Measurements from ENCODE around the gene GFM1. TPM values are rescaled to one million over a fixed set of nuclear protein-coding genes. Genes with fewer than 3 reads are reported as not detected.
A peak's percentile ranks its signal among the peaks of the same experiment; 100 is the strongest.

Gene GFM1
- polyA plus RNA-seq, 1 donor (not counting 4 experiments of a cell fraction or from before 2014, with no cell fraction given) = 35.9 TPM

DNA sequence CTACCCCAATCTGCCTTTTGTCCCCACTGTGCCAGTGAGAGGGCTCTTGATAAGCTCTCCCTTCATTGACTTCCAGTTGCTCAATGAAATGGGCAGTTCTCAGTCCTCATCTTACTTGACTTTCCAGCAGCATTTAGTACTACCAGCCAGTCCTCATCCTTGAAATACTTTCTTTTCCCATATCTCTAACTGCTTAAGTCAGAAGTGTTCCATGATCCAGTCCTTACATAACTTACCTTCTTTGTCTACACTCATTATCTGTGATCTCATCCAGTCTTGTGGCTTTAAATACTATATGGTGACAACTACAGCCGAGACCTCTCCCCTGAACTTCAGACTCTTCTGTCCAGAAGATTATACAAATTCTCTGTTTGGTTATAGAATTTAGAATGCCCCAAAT is 59.2 kb downstream of the GFM1 start:
- Histone ChIP-seq H3K9me1 (ENCODE audit: control insufficient read depth, extremely low read depth, insufficient read depth, low read length) (no peaks in the 10 kb centered on the region), H3K79me2 (ENCODE audit: control insufficient read depth, insufficient read depth, low read length) (no peaks in the 10 kb centered on the region), H3K9me3 (ENCODE audit: control insufficient read depth, low read depth, low read length) (no peaks in the 10 kb centered on the region), H4K20me1 (ENCODE audit: control insufficient read depth, extremely low read depth, insufficient read depth, low read length) (no peaks in the 10 kb centered on the region), H3K27ac (ENCODE audit: control insufficient read depth, insufficient read depth, low read length) (no peak overlapping the region), H3K9ac (ENCODE audit: control insufficient read depth, extremely low read depth, insufficient read depth, low read length) (no peak overlapping the region), H3K4me3 (ENCODE audit: control insufficient read depth in 2 of 3, extremely low read depth in 1 of 3, insufficient read depth in 2 of 3, low read depth in 1 of 3, low read length in 3 of 3) (no peak overlapping the region), H3K4me2 (ENCODE audit: control insufficient read depth, extremely low read depth, insufficient read depth, low read depth, low read length) (no peak overlapping the region), H2AFZ (ENCODE audit: control insufficient read depth, low read length) (no peak overlapping the region), H3K36me3 (ENCODE audit: control insufficient read depth in 2 of 2, extremely low read depth in 1 of 2, insufficient read depth in 2 of 2, low read length in 2 of 2) (peaks cover 1 to 4% of the 10 kb centered on the region in 2 experiments), H3K27me3 (ENCODE audit: control insufficient read depth, extremely low read depth, insufficient read depth, low read length) (no peaks in the 10 kb centered on the region), H3K4me1 (ENCODE audit: control insufficient read depth, extremely low read depth, insufficient read depth, low read length) (no peaks in the 10 kb centered on the region)
- no peak for FAIRE-seq
- no peak for DNase-seq (ENCODE audit: low read depth, low spot score)
- dilution Hi-C loops (cut with MboI; ENCODE audit: extremely low pct_ligation_motif_present, low sequenced_read_pairs) = no loop called here
- no peak for TF ChIP-seq EZH2 (IDR thresholded peaks at IDR 0.05; ENCODE audit: low read length)
- TF ChIP-seq, protein P1, sequence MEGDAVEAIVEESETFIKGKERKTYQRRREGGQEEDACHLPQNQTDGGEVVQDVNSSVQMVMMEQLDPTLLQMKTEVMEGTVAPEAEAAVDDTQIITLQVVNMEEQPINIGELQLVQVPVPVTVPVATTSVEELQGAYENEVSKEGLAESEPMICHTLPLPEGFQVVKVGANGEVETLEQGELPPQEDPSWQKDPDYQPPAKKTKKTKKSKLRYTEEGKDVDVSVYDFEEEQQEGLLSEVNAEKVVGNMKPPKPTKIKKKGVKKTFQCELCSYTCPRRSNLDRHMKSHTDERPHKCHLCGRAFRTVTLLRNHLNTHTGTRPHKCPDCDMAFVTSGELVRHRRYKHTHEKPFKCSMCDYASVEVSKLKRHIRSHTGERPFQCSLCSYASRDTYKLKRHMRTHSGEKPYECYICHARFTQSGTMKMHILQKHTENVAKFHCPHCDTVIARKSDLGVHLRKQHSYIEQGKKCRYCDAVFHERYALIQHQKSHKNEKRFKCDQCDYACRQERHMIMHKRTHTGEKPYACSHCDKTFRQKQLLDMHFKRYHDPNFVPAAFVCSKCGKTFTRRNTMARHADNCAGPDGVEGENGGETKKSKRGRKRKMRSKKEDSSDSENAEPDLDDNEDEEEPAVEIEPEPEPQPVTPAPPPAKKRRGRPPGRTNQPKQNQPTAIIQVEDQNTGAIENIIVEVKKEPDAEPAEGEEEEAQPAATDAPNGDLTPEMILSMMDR (optimal IDR thresholded peaks at IDR 0.05 in 1 of 3, IDR thresholded peaks at IDR 0.05 in 1 of 3, conservative IDR thresholded peaks at IDR 0.05 in 1 of 3; ENCODE audit: extremely low read depth in 1 of 3, insufficient read depth in 2 of 3, low read length in 3 of 3) = no peak

DNA sequence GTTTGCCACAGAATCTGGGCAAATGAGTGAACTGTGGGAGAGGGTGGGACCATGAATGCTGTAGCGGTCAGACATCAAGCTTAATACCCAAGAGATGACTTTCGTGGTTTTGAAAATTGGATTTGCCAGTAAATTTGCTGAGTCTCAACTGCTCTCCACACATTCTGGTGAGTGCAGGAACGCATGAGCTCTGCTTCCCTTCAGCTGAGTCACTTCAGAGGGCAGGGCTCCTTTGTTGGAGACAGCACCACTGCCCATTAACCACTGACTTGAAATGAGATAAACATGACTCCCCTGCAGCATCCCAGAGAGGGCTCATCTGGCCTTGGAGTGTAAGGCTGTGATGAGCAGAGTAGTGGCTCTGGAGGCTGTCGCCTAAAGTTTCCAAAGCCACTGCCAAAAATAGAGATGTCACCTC is 65.3 kb downstream of the GFM1 start:
- H3K4me1 ChIP-seq (ENCODE audit: control insufficient read depth, extremely low read depth, insufficient read depth, low read length) = peaks cover 22% of the 10 kb centered on the region
- TF ChIP-seq, protein P1 (optimal IDR thresholded peaks at IDR 0.05 in 1 of 3, IDR thresholded peaks at IDR 0.05 in 1 of 3, conservative IDR thresholded peaks at IDR 0.05 in 1 of 3; ENCODE audit: extremely low read depth in 1 of 3, insufficient read depth in 2 of 3, low read length in 3 of 3) = no peak
- TF ChIP-seq EZH2 (IDR thresholded peaks at IDR 0.05; ENCODE audit: low read length) = no peak
- no peak overlapping the region for H2AFZ ChIP-seq (ENCODE audit: control insufficient read depth, low read length)
- H3K79me2 ChIP-seq (ENCODE audit: control insufficient read depth, insufficient read depth, low read length) = no peaks in the 10 kb centered on the region
- H3K27ac ChIP-seq (ENCODE audit: control insufficient read depth, insufficient read depth, low read length) = peak overlapping the region; percentile 4
- no peak overlapping the region for H3K4me3 ChIP-seq (ENCODE audit: control insufficient read depth in 2 of 3, extremely low read depth in 1 of 3, insufficient read depth in 2 of 3, low read depth in 1 of 3, low read length in 3 of 3)
- no peaks in the 10 kb centered on the region for H3K9me3 ChIP-seq (ENCODE audit: control insufficient read depth, low read depth, low read length)
- H3K9ac ChIP-seq (ENCODE audit: control insufficient read depth, extremely low read depth, insufficient read depth, low read length) = no peak overlapping the region
- H3K27me3 ChIP-seq (ENCODE audit: control insufficient read depth, extremely low read depth, insufficient read depth, low read length) = no peaks in the 10 kb centered on the region
- no peak overlapping the region for H3K4me2 ChIP-seq (ENCODE audit: control insufficient read depth, extremely low read depth, insufficient read depth, low read depth, low read length)
- peak; percentile 90 for FAIRE-seq
- dilution Hi-C loops (cut with MboI; ENCODE audit: extremely low pct_ligation_motif_present, low sequenced_read_pairs) = loop anchor here (10.0 kb wide), 1 partner anchor 75 kb away; no protein-coding TSS in a partner anchor
- DNase-seq (ENCODE audit: low read depth, low spot score) = peak; percentile 41
- peaks cover 3 to 4% of the 10 kb centered on the region in 2 experiments for H3K36me3 ChIP-seq (ENCODE audit: control insufficient read depth in 2 of 2, extremely low read depth in 1 of 2, insufficient read depth in 2 of 2, low read length in 2 of 2)
- H3K9me1 ChIP-seq (ENCODE audit: control insufficient read depth, extremely low read depth, insufficient read depth, low read length) = no peaks in the 10 kb centered on the region
- no peaks in the 10 kb centered on the region for H4K20me1 ChIP-seq (ENCODE audit: control insufficient read depth, extremely low read depth, insufficient read depth, low read length)
